HS-27A (cell line): ENCODE measurements around the gene DCP2.

Experiments
- DNase-seq: peaks from one replicate; pipeline ENCODE4 v3.0.0-alpha.2; 2012; ENCODE audit warnings: low read depth, missing footprints

Gene DCP2

GRCh38 chr5:112967520-112968083, 9.0 kb upstream of the DCP2 start:
- no peak for DNase-seq

DNA sequence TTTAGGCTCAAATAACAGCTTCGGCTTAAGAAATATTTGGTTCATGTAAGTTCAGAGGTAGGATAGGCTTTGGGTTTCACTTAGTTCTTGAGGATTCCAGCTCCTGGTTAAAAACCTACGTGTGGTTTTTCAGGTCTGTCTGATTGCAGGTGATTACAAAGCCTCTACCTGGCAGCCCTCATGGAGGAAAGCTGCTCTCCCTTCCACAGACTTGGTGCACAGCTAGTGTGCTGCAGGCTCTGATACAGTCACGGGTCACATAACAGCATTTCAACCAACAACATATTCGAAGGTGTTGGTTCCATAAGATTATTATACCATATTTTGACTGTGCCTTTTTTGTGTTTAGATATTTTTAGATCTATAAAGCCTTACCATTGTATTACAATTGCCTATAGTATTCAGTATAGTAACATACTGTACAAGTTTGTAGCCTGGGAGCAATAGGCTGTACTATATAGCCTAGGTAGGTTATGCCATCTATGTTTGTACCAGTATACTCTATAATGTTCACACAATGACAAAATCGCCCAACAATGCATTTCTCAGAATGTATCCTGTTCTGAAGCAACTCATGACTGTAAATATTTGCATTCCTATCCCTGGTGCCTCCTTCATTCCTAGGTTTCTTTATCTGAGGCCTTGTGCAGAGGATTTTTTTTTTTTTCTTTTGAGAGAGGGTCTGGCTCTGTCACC, 8.0 kb upstream of the DCP2 start:
- no peak for DNase-seq

DNA sequence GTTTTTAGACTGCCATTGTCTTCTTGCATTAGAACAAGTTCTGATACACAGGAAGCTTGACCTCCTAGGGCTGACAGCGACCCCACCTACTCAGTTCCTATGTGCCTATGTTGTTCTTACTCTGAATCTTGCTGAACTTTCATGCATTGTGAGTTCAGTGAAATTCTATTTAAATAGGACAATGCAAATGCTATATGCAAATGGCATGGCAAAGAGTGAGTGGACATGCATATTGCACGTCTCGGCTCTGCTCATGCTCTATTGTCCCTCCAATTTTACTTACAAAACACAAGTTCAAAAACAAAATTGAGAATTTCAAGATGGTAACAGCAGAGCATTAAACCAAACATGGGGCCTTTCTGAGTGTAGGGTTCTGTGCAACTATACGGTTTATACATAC, 5.3 kb upstream of the DCP2 start:
- DNase-seq = no peak

DNA sequence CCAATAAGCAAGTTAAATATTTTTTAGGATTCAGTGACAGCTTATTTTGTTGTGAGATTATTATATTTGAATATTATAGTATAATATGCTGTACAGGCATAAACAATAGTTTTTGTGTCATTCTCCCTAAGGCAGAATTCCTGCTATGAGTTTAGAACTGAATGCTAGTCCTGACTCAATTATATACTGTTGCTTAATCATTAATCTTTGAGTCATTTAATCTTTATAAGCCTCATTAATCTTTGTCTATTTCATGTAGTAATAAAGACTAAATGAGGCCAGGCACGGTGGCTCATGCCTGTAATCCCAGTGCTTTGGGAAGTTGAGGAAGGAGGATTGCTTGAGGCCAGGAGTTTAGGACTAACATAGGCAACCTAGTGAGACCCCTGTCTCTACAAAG, 3.6 kb upstream of the DCP2 start:
- DNase-seq = no peak

- DNase-seq = no peak
These were observed 2.7 kb upstream of the DCP2 start for GRCh38 chr5:112973904-112974303.

DNA sequence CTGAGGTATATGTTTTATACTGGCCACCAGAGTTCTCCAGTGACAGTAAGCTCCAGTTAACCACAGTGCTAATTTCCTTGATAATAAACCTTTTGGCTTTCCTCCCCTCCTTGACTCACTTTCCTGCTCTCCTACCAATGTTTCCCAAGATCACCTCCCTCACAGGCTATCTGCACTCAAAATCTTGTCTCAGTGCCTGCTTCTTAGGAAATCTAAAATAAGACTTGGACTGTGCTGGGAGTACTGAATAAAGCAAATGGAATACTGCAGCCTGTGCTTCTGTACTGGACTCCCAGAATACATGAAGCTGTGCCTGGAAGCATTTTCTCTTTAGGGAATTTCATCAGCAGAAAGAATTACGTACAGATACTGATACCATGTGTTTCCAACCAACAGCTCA, 1.7 kb upstream of the DCP2 start:
- no peak for DNase-seq

GRCh38 chr5:112975721-112976431, 722 bp upstream of the DCP2 start:
- no peak for DNase-seq

DNA sequence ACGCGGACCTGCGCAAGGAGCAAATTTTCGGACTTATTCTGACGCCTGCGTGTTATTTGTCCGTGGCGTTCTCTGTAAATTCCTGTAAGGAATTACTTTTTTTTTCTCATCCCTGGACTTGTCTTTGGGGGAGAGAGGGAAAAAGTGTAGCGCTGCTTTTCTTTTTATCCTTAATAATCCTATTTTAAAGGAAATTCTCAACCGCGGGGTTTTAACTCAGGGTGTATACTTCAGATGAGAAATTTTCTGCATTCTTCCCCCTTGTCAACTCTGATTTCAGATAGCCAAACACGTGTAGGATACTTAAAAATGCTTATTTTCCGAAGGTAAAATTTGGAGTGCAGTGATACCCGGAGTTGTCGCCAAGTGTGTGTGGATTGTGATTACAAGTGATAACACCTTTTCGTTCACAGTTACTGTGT, 853 bp downstream of the DCP2 start:
- no peak for DNase-seq

GRCh38 chr5:112978836-112979235, 2.2 kb downstream of the DCP2 start:
- no peak for DNase-seq

DNA sequence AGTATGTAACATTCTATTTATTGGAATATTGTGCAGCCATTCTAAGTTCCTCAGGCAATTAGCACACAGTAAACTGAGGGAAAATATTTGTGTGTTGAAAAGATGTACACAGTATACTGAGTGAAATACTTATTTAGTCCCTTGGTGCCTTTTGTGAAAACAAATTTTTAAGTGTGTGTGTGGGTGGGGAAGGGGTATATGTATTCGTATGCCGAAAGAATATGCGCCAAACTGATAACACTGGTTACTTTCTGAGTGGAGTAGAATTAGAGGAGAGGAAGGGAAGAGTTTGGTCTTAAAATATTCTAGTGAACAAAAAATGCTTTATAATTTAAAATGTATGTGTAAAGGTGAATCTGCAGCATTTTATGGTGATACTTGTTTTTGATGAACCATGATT, 3.1 kb downstream of the DCP2 start:
- DNase-seq = no peak

DNA sequence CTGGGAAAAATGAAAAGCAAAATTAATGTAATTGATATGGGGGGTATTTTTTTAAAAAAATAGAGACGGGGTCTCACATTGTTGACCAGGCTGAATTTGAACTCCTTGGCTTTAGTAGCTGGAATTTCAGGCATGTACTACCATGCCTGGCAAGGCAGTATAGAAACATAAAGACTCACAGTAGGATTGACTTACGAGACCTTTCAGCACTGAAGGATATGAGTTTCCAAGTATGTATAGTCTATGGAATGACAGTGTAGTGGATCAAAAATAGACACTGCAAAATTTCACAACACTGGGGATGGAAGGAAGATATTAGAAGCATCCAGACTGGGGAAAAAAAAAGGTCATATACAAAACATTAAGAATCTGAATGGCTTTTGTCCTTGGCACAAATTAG, 6.8 kb downstream of the DCP2 start:
- no peak for DNase-seq

DNA sequence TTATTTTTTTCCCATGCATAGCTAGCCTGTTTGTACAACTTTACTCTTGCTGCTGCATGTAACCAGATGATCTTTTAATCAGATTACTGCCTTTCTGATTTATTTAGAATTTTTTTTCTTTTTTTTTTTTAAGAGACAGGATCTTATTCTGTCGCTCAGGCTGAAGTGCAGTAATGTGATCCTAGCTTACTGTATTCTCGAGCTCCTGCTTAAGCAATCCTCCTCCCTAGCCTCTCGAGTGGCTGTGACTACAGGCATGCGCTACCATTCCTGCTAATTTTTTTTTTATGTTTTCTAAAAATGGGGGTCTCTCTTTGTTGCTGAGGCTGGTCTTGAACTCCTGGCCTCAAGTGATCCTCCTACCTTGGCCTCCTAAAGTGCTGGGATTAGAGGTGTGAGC, 9.6 kb downstream of the DCP2 start:
- no peak for DNase-seq

DNA sequence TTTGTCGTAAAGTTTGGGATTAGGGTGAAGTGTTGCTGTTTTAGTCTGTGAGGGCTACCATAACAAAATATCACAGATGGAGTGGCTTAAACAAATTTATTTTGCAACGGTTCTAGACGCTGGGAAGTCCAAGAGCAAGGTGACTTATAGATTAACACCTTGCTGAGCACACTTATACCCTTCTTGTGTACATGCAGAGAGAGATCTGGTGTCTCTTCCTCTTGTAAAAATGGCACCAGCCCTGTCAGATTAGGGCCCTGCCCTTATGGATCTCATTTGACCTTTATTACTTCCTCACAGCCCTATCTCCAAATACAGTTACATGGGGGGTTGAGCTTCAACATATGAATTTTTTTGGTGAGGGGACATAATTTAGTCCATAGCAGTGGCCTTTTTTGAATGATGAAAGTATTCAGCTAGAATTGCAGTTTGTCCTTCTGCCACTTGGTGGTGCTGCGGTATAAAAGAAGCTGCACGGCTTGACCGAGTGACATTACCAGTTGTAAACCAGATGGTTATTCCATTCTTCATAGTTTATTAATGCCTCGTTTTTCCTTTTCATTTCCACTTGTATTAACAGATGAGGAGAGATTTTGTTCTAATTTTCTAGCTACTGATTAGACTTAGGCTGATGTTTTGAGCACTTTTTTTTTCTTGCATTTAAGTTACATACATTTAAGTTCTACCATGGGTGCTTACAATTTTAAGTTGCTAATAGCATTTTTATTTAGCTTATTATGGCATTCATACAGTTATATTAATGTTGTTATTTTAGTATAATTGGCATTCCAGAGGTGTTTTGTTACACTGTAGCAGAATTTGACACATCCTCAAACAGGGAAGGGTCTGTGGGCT, 19.4 kb downstream of the DCP2 start:
- DNase-seq = no peak

- DNase-seq = no peak
These were observed 20.3 kb downstream of the DCP2 start for GRCh38 chr5:112996830-112997374.

- DNase-seq = no peak
These were observed 21.7 kb downstream of the DCP2 start for GRCh38 chr5:112998296-112998695.

DNA sequence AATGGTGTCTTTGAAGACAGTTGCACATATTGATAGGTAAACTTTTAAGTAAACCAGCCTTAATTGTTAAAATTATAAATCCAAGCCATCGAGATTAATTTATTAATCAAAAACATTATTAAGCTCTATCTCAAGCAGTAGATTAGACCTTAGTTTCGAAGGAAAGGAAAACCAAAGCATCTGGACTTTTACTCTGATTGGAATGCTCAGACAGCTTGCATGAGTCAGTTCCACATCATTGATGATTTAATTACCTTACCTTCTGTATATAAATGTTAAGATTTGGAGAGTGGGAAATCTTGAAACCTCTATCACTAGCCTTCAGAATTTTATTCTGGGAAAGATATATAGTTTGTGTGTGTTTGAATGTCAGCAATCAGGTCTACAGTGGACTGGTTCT, 23.9 kb downstream of the DCP2 start:
- no peak for DNase-seq

- no peak for DNase-seq
These were observed 25.8 kb downstream of the DCP2 start for GRCh38 chr5:113002423-113002822.

DNA sequence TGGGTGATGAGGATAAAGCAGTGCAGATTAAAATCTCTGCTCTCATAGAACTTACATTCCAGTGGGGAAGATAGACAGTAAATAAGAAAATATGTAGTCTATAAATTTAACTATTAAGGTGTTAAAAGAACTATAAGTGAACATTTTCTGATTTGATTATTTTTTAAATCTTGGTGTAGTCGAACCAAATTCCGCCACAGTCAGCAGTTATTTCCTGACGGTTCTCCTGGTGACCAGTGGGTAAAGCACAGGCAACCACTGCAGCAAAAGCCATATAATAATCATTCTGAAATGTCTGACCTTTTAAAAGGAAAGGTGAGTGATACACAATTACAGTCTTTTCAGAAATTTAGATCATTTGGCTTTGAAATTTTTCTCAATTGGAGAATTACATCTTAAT, 27.2 kb downstream of the DCP2 start:
- no peak for DNase-seq

DNA sequence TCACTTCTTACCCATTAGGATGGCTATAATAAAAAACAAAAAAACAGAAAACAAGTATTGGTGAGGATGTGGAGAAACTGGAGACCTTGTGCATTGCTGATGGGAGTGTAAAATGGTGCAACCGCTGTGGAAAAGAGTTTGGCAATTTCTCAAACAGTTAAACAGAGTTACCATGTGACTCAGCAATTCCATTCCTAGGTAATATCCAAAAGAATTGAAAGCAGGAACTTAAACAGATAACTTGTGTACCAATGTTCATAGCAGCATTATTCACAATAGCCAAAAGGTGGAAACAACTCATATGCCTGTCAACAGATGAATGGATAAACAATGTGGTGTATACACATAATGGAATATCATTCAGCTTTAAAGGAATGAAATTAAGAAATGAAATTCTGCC, 28.9 kb downstream of the DCP2 start:
- DNase-seq = no peak

GRCh38 chr5:113017881-113018635, 41.5 kb downstream of the DCP2 start:
- DNase-seq = no peak

DNA sequence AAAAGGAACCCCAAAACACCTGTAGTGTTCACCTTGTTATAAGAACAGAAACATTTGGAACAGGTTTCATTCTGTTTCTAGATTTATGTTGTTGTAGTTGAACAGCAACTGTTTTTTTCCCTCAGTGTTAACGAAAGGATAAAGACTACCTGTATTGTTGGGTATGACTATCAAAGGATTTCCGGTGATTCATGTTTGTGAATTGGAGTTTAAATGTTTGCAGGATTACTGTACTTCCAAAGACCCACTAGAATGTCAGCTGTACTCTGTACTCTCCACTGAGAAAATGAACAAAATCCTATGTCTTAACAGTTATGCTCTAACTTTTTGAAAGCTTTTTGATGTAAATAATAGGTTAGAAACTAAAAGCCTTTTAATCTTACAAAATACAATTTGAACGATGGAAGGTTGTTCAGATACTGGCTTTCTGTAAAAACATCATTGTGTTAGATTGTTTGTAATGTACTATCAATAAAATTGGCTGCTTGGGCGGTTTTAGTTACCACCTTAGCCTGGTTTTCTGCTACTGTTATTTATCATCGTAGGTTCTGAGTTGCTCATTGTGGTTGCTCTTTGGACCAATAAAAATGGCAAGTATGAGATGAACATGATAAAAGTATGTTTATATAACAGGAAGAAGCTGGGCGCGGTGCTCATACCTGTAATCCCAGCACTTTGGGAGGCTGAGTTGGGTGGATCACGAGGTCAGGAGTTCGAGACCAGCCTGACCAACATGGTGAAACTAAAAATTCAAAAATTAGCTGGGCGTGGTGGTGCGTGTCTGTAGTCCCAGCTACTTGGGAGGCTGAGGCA, 44.1 kb downstream of the DCP2 start:
- DNase-seq = no peak
